ENCODE measurements around the gene ATP8B2. TPM values are rescaled to one million over a fixed set of nuclear protein-coding genes. Genes with fewer than 3 reads are reported as not detected.

Gene ATP8B2
- total and polyA plus RNA-seq, 10 of the 15 experiments (the other 5 are each of a cell fraction or from before 2014, with no cell fraction given), result 0.44 to 61.8 (median 15.0) TPM

GRCh38 chr1:154398141-154398540 lies 72.8 kb downstream of the ATP8B2 start:
- ChIA-PET POLR2A (interaction anchor here (0.5 to 2.3 kb wide), 3 partner anchors 11 to 207 kb away, joined by 3 to 8 read pairs (median 3); no protein-coding TSS in a partner anchor), CTCF (interaction anchor here (0.7 to 1.5 kb wide), 5 partner anchors 44 to 156 kb away, joined by 3 to 6 read pairs (median 3); no protein-coding TSS in a partner anchor), SMC1A (ENCODE audit: uncharacterized antibody, unreplicated experiment) (interaction anchor here (0.6 to 1.6 kb wide), 7 partner anchors 10 to 620 kb away, joined by 3 to 5 read pairs (median 3); no protein-coding TSS in a partner anchor), RAD21 (ENCODE audit: unreplicated experiment) (interaction anchor here (0.8 to 1.6 kb wide), 5 partner anchors 9 to 74 kb away, joined by 3 to 11 read pairs (median 3); no protein-coding TSS in a partner anchor)
- ATAC-seq (no peak), DNase-seq (ENCODE audit: low read depth, low spot score) (no peak), FAIRE-seq (no peak)
- Histone ChIP-seq H3K4me1 (ENCODE audit: control insufficient read depth, insufficient read depth, low read length) (peaks cover 5% of the 10 kb centered on the region), H3K79me2 (ENCODE audit: control insufficient read depth, insufficient read depth, low read length) (no peaks in the 10 kb centered on the region), H3K27ac (ENCODE audit: control insufficient read depth, insufficient read depth) (no peak overlapping the region), H3K9me3 (replicated peaks; ENCODE audit: control insufficient read depth, insufficient read depth, low read length) (no peaks in the 10 kb centered on the region; the same call in 2 of the 3 replicates), H3K27me3 (replicated peaks in 1 of 2; ENCODE audit: control insufficient read depth in 2 of 2, insufficient read depth in 2 of 2, low read length in 1 of 2) (no peaks in the 10 kb centered on the region), H4K20me1 (ENCODE audit: control insufficient read depth, insufficient read depth) (no peaks in the 10 kb centered on the region), H2AFZ (ENCODE audit: control insufficient read depth, low read depth, low read length) (no peak overlapping the region), H3K9ac (ENCODE audit: control insufficient read depth, insufficient read depth, low read length) (no peak overlapping the region), H3K4me2 (ENCODE audit: control insufficient read depth, insufficient read depth) (no peak overlapping the region), H3K36me3 (ENCODE audit: control insufficient read depth in 2 of 2, insufficient read depth in 2 of 2, low read length in 1 of 2) (no peaks in the 10 kb centered on the region), H3K4me3 (no peak overlapping the region)
- BruUV-seq (replicated peaks), result no TSS peak
- 24% methylated on average over 4 of the region's 4 CpGs for WGBS (ENCODE audit: insufficient coverage, insufficient replicate concordance, low lambda C conversion rate, missing lambda C conversion rate)
- intact Hi-C loops (cut with micrococcal nuclease; ENCODE audit: unreplicated experiment), result no loop called here
- TF ChIP-seq, protein P1, sequence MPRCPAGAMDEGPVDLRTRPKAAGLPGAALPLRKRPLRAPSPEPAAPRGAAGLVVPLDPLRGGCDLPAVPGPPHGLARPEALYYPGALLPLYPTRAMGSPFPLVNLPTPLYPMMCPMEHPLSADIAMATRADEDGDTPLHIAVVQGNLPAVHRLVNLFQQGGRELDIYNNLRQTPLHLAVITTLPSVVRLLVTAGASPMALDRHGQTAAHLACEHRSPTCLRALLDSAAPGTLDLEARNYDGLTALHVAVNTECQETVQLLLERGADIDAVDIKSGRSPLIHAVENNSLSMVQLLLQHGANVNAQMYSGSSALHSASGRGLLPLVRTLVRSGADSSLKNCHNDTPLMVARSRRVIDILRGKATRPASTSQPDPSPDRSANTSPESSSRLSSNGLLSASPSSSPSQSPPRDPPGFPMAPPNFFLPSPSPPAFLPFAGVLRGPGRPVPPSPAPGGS (IDR thresholded peaks at IDR 0.05; ENCODE audit: borderline replicate concordance, insufficient read depth, low read depth, low read length, poor library complexity, severe bottlenecking), result peak; percentile 82
- TF ChIP-seq SMARCA5 (IDR thresholded peaks at IDR 0.05) (no peak), ATF2 (IDR thresholded peaks at IDR 0.05; ENCODE audit: low read length) (no peak)
- TF ChIP-seq, protein P2, sequence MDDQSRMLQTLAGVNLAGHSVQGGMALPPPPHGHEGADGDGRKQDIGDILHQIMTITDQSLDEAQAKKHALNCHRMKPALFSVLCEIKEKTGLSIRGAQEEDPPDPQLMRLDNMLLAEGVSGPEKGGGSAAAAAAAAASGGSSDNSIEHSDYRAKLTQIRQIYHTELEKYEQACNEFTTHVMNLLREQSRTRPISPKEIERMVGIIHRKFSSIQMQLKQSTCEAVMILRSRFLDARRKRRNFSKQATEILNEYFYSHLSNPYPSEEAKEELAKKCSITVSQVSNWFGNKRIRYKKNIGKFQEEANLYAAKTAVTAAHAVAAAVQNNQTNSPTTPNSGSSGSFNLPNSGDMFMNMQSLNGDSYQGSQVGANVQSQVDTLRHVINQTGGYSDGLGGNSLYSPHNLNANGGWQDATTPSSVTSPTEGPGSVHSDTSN (IDR thresholded peaks at IDR 0.05; ENCODE audit: insufficient replicate concordance, low read depth, low read length), result peak; percentile 42
- in situ Hi-C loops (cut with MboI), result no loop called here
